AG09319 (cell line): ENCODE results near the gene SHFL.

ENCODE experiments used
- DNase-seq: peaks from one replicate; pipeline ENCODE4 v3.0.0-alpha.2; 2010; ENCODE audit warnings: low read depth; ENCODE audit errors: extremely low read depth
- CTCF ChIP-seq: IDR thresholded peaks from 2 replicates; pipeline ENCODE4 v1.5.1; 2011; ENCODE audit warnings: low read depth, mild to moderate bottlenecking, inconsistent platforms, low read length, moderate library complexity

Gene SHFL

GRCh38 chr19:10122045-10122444, 35.9 kb downstream of the SHFL start:
- no peak for TF ChIP-seq CTCF
- peak; percentile 20 for DNase-seq

DNA sequence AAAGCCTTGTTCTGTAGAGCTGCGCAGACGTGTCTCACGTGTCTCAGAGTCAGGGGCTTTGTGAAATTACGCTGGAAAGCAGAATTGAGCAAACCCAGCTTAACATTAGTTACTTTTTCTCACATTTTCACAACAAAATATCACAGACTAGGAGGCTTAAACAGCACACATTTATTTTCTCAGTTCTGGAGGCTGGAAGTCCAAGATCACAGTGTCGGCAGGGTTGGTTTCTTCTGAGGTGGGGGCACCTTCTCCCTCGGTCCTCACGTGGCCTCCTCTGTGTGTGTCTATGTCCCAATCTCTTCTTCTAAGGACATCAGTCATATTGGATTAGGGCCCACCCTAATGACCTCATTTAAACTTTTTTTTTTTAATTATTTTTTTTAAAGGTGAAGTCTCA, 38.3 kb downstream of the SHFL start:
- TF ChIP-seq CTCF = no peak
- no peak for DNase-seq

DNA sequence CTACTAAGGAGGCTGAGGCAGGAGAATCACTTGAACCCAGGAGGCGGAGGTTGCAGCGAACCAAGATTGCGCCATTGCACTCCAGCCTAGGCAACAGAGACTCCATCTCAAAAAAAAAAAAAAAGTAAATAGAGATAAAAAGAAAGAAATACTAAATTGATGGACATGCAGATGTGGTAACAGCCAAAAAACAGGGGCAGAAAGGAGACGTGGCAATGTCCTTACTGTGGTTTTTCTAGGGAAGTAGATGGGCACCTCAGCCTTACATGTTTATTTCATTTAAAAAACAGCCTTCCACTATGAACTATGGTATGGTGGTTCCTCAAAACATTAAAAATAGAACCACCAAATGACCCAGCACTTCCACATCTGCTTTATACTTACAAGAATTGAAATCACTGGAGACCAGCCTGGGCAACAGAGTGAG, 40.1 kb downstream of the SHFL start:
- DNase-seq = no peak
- no peak for TF ChIP-seq CTCF

DNA sequence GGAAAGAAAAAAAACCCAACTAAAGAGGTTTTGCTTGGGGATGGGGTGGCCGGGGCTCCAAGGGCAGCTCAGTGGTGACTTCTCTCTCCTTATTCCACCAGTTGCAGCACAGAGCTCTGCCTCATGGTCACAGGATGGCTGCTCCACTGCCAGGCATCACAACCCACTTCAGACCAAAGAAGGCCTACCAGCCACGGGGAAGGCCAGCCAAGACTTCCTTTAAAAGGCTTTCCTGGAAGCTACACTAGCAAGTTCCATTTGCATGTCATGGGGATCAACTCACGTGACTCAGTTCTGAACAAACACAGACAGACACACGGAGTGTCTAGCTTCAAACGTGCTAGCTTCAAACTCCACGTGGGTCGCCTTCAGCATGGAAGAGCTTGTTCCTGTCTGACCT, 46.8 kb downstream of the SHFL start:
- no peak for DNase-seq
- no peak for TF ChIP-seq CTCF

DNA sequence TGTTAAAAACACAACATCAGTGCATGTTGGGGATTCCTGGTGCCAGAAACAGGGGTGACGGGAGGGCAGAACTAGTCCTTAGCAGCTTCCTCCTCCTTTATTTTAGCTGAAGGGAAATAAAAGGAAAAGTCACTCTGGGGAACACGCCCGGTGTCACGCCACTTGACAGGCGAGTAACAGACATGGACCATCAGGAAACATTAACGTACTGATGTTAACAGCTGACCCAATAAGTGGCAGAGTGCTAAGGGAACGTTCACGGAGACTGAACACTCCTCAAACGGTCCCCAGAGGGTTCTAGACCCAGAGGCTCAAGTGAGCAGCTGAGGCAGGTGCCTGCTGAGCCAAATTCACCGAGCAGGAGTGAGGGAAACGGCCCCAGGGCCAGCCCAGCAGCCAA, 47.5 kb downstream of the SHFL start:
- no peak for TF ChIP-seq CTCF
- no peak for DNase-seq

- TF ChIP-seq CTCF = no peak
- DNase-seq = no peak
Measured at GRCh38 chr19:10134040-10134439, 47.9 kb downstream of the SHFL start.

DNA sequence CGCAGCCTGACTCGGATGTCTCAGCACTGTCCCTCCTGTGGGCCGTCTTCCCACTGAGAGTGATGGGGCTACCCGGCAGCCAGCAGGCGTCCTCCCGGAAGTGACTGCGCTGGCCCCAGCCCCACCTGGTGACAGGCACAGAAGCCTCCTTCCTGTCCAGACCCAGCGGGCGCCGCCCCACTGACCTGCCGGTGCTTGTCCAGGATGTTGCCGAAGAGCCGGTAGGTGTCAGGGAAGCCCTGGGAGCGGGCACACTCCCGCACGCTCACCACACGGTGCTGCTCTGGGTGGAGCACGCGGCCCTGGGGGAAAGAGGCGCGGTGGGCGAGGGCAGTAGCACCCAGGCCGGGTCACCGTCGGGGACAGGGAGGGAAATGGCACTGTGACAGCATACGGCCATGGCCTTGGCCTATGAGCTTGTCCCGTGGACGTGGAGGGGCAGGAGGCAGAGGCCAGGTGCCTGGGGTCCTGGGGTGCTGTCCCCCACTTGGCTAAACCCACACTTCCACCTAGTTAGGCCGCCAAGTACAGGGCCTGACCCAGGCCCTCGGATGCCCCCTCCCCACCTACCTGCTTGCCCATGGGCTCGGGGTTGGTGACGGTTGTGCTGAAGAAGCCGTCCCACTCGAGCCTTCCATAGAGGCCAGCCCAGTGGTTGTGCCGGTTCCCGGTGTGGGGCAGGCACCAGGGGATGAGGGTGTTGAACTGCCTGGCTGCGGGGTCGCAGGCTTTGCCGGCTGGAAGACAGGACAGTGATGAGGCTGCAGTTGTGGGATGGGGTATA, 49.6 kb downstream of the SHFL start:
- no peak for DNase-seq
- TF ChIP-seq CTCF = no peak
